SK-N-MC (cell line): Measurements from ENCODE around the gene MFSD1.

Source experiments
- EZH2 ChIP-seq: fragments of 200-600 bp; sonication (generic); IDR thresholded peaks from one replicate; pipeline ENCODE4 v1.6.1; 2017; ENCODE audit warnings: antibody characterized with exemption
- FOXP2 ChIP-seq: optimal IDR thresholded peaks from 2 replicates; pipeline ENCODE3; 2011; ENCODE audit warnings: mild to moderate bottlenecking, moderate library complexity; ENCODE audit not compliant: insufficient read depth; ENCODE audit errors: extremely low read length, control extremely low read depth
- POLR2AphosphoS5 ChIP-seq: IDR thresholded peaks from 2 replicates; pipeline ENCODE4 v1.6.1; 2012; ENCODE audit warnings: mild to moderate bottlenecking, low read depth, low read length, borderline replicate concordance

GRCh38 chr3:158823426-158823825, 21.6 kb downstream of the MFSD1 start:
- TF ChIP-seq POLR2AphosphoS5 (no peak), EZH2 (no peak), FOXP2 (no peak)
